ENCODE measurements around the gene SERPINC1. TPM values are rescaled to one million over a fixed set of nuclear protein-coding genes. Genes with fewer than 3 reads are reported as not detected.

SERPINC1 gene
- total and polyA plus RNA-seq, 10 of the 15 experiments (the other 5 are each of a cell fraction or from before 2014, with no cell fraction given): 0.11 to 0.44 TPM; not detected in 8

DNA sequence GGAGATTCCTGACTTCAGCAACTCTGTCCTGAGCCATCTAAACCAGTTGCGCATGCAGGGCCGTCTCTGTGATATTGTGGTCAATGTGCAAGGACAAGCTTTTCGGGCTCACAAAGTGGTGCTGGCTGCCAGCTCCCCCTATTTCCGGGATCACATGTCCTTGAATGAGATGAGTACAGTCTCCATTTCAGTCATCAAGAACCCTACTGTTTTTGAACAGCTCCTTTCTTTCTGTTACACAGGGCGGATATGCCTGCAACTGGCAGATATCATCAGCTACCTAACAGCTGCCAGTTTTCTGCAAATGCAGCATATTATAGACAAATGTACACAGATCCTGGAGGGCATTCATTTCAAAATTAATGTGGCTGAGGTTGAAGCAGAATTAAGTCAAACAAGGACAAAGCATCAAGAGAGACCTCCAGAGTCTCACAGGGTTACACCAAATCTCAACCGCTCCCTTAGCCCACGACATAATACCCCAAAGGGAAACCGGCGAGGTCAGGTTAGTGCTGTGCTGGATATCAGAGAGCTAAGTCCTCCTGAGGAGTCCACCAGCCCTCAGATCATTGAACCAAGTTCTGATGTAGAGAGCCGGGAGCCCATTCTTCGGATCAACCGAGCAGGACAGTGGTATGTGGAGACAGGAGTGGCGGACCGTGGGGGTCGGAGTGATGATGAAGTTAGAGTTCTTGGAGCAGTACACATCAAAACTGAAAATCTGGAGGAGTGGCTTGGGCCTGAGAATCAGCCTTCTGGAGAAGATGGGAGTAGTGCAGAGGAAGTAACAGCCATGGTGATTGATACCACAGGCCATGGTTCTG is 46.7 kb downstream of the SERPINC1 start (continued):
- TF ChIP-seq, protein P1, sequence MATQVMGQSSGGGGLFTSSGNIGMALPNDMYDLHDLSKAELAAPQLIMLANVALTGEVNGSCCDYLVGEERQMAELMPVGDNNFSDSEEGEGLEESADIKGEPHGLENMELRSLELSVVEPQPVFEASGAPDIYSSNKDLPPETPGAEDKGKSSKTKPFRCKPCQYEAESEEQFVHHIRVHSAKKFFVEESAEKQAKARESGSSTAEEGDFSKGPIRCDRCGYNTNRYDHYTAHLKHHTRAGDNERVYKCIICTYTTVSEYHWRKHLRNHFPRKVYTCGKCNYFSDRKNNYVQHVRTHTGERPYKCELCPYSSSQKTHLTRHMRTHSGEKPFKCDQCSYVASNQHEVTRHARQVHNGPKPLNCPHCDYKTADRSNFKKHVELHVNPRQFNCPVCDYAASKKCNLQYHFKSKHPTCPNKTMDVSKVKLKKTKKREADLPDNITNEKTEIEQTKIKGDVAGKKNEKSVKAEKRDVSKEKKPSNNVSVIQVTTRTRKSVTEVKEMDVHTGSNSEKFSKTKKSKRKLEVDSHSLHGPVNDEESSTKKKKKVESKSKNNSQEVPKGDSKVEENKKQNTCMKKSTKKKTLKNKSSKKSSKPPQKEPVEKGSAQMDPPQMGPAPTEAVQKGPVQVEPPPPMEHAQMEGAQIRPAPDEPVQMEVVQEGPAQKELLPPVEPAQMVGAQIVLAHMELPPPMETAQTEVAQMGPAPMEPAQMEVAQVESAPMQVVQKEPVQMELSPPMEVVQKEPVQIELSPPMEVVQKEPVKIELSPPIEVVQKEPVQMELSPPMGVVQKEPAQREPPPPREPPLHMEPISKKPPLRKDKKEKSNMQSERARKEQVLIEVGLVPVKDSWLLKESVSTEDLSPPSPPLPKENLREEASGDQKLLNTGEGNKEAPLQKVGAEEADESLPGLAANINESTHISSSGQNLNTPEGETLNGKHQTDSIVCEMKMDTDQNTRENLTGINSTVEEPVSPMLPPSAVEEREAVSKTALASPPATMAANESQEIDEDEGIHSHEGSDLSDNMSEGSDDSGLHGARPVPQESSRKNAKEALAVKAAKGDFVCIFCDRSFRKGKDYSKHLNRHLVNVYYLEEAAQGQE (IDR thresholded peaks at IDR 0.05; ENCODE audit: low read depth, low read length): no peak
- TF ChIP-seq, protein P2, sequence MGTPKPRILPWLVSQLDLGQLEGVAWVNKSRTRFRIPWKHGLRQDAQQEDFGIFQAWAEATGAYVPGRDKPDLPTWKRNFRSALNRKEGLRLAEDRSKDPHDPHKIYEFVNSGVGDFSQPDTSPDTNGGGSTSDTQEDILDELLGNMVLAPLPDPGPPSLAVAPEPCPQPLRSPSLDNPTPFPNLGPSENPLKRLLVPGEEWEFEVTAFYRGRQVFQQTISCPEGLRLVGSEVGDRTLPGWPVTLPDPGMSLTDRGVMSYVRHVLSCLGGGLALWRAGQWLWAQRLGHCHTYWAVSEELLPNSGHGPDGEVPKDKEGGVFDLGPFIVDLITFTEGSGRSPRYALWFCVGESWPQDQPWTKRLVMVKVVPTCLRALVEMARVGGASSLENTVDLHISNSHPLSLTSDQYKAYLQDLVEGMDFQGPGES (IDR thresholded peaks at IDR 0.05): no peak
- TF ChIP-seq ZNF217 (IDR thresholded peaks at IDR 0.05): no peak
- no peak for TF ChIP-seq RAD21 (IDR thresholded peaks at IDR 0.05; ENCODE audit: insufficient read depth, low read depth, low read length)
- TF ChIP-seq, protein P3, sequence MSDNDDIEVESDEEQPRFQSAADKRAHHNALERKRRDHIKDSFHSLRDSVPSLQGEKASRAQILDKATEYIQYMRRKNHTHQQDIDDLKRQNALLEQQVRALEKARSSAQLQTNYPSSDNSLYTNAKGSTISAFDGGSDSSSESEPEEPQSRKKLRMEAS (IDR thresholded peaks at IDR 0.05; ENCODE audit: low read depth, low read length): no peak
- TF ChIP-seq FOS (IDR thresholded peaks at IDR 0.05; ENCODE audit: borderline replicate concordance, extremely low read depth, insufficient read length): no peak
- TF ChIP-seq RCOR1 (conservative IDR thresholded peaks at IDR 0.05; ENCODE audit: low read depth, low read length): no peak
- no peak for TF ChIP-seq SREBF2 (IDR thresholded peaks at IDR 0.05; ENCODE audit: low read length)
- TF ChIP-seq ASH2L (IDR thresholded peaks at IDR 0.05; ENCODE audit: borderline replicate concordance, low read depth): no peak
- TF ChIP-seq RBBP5 (conservative IDR thresholded peaks at IDR 0.05): no peak
- no peak for TF ChIP-seq SREBF1 (IDR thresholded peaks at IDR 0.05; ENCODE audit: low read length)
- TF ChIP-seq MTA2 (IDR thresholded peaks at IDR 0.05; ENCODE audit: low read depth): no peak
- TF ChIP-seq YY1 (IDR thresholded peaks at IDR 0.05; ENCODE audit: low read depth, low read length): peak; percentile 15; the same call in 1 of the 2 replicates
- TF ChIP-seq, protein P4, sequence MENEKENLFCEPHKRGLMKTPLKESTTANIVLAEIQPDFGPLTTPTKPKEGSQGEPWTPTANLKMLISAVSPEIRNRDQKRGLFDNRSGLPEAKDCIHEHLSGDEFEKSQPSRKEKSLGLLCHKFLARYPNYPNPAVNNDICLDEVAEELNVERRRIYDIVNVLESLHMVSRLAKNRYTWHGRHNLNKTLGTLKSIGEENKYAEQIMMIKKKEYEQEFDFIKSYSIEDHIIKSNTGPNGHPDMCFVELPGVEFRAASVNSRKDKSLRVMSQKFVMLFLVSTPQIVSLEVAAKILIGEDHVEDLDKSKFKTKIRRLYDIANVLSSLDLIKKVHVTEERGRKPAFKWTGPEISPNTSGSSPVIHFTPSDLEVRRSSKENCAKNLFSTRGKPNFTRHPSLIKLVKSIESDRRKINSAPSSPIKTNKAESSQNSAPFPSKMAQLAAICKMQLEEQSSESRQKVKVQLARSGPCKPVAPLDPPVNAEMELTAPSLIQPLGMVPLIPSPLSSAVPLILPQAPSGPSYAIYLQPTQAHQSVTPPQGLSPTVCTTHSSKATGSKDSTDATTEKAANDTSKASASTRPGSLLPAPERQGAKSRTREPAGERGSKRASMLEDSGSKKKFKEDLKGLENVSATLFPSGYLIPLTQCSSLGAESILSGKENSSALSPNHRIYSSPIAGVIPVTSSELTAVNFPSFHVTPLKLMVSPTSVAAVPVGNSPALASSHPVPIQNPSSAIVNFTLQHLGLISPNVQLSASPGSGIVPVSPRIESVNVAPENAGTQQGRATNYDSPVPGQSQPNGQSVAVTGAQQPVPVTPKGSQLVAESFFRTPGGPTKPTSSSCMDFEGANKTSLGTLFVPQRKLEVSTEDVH (IDR thresholded peaks at IDR 0.05; ENCODE audit: low read depth, partially characterized antibody): no peak
- no peak for TF ChIP-seq SUPT20H (IDR thresholded peaks at IDR 0.05; ENCODE audit: borderline replicate concordance, control insufficient read depth, low read depth, low read length)
- TF ChIP-seq MEF2B (IDR thresholded peaks at IDR 0.05; ENCODE audit: partially characterized antibody, poor library complexity, severe bottlenecking): no peak
- no peak for TF ChIP-seq RB1 (IDR thresholded peaks at IDR 0.05; ENCODE audit: borderline replicate concordance)
- no peak for TF ChIP-seq SMARCA5 (IDR thresholded peaks at IDR 0.05)

All from GM12878 (cell line).